HEK293 (cell line): ENCODE results near the gene SBK1.

Source experiments
- GLI4 ChIP-seq: fragments of 450-650 bp; formaldehyde crosslinking; IDR thresholded peaks from 2 replicates; pipeline ENCODE4 v1.5.1; 2016; ENCODE audit warnings: missing biosample characterization, missing genetic modification characterization
- ZNF19 ChIP-seq: fragments of 450-650 bp; formaldehyde crosslinking; IDR thresholded peaks from 2 replicates; pipeline ENCODE4; 2016; ENCODE audit warnings: missing biosample characterization, missing genetic modification characterization, low read depth
- TF ChIP-seq, protein P1 (sequence below): fragments of 450-650 bp; IDR thresholded peaks from 2 replicates; pipeline ENCODE4 v1.5.1; 2018; ENCODE audit warnings: missing biosample characterization, missing genetic modification characterization
- TF ChIP-seq, protein P2 (sequence below): fragments of 450-650 bp; formaldehyde crosslinking; IDR thresholded peaks from 2 replicates; pipeline ENCODE4 v1.5.1; 2016; ENCODE audit warnings: missing biosample characterization, missing genetic modification characterization

DNA sequence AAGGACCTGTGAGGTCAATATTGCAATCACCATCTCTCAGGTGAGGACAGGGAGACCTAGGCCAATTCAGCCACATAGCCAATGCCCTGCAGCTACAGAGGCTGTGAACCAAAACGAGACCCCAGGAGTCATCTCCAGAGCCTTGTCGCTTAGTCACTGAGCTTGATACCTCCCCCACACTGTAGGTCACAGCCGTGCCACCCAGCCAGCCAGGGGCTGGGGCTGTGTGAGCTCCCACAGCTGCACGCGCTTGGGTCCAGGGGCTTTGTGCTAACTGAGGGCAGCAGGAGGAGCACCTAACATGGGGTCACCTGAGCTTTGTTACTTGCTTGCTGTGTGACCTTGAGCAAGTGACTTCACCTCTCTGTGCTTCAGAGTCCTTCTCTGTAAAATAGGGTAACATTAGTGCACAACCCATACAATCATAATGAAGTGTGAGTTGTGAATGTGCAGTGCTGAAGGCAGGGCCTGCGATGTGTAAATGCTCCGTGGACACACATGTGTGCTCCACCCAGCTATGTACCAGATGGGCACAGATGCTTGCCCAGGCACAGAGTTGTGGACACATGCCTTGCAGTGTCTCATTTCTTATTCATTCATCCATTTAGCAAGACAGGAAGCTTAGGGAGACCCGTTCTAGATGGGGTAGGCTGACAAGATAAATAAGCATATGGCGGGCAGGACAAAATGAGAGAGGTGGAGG, 25.9 kb downstream of the SBK1 start:
- TF ChIP-seq ZNF19 (tag by site-specific recombination), result no peak
- TF ChIP-seq, protein P1, sequence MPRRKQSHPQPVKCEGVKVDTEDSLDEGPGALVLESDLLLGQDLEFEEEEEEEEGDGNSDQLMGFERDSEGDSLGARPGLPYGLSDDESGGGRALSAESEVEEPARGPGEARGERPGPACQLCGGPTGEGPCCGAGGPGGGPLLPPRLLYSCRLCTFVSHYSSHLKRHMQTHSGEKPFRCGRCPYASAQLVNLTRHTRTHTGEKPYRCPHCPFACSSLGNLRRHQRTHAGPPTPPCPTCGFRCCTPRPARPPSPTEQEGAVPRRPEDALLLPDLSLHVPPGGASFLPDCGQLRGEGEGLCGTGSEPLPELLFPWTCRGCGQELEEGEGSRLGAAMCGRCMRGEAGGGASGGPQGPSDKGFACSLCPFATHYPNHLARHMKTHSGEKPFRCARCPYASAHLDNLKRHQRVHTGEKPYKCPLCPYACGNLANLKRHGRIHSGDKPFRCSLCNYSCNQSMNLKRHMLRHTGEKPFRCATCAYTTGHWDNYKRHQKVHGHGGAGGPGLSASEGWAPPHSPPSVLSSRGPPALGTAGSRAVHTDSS, result no peak
- no peak for TF ChIP-seq GLI4 (tag by site-specific recombination)
- TF ChIP-seq, protein P2, sequence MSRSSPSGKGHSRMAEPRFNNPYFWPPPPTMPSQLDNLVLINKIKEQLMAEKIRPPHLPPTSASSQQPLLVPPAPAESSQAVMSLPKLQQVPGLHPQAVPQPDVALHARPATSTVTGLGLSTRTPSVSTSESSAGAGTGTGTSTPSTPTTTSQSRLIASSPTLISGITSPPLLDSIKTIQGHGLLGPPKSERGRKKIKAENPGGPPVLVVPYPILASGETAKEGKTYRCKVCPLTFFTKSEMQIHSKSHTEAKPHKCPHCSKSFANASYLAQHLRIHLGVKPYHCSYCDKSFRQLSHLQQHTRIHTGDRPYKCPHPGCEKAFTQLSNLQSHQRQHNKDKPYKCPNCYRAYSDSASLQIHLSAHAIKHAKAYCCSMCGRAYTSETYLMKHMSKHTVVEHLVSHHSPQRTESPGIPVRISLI (tag by site-specific recombination), result no peak
